DOHH2 (cell line): ENCODE results near the gene CCNE1.

Experiments
- CTCF ChIP-seq: fragments of 200-600 bp; sonication (generic); IDR thresholded peaks from one replicate; pipeline ENCODE4 v1.5.1; 2014; ENCODE audit warnings: antibody characterized with exemption, mild to moderate bottlenecking, low read depth, low read length; ENCODE audit not compliant: poor library complexity, severe bottlenecking
- EZH2phosphoT487 ChIP-seq: fragments of 200-600 bp; sonication (generic); IDR thresholded peaks from 2 replicates; pipeline ENCODE4 v1.6.1; 2017; ENCODE audit warnings: borderline replicate concordance, mild to moderate bottlenecking, antibody characterized with exemption, low read length, moderate library complexity, mixed read lengths

GRCh38 chr19:29777781-29778309 is 33.9 kb upstream of the CCNE1 start:
- TF ChIP-seq CTCF (no peak), EZH2phosphoT487 (no peak)
